Panc1 (cell line): ENCODE data around the gene RUVBL1. TPM values are rescaled to one million over a fixed set of nuclear protein-coding genes. Genes with fewer than 3 reads are reported as not detected.

Source experiments
- ATAC-seq: fragments of 200-7000 bp; cut with Tn5 transposase; 2 replicates; pipeline ENCODE4 v1.9.1; 2020; ENCODE audit warnings: mild to moderate bottlenecking, moderate library complexity
- BruUV-seq: library from RNA; stranded (reverse); fragments of 400-500 nt; replicated peaks from 2 replicates; lab custom pipeline; 2021; lab: Mats Ljungman, UMichigan
- CTCF ChIA-PET: fragments of 300-600 bp; sonication (Branson Sonifier 250); formaldehyde crosslinking; loops from one replicate; lab custom pipeline; 2022; ENCODE audit warnings: antibody characterized with exemption; lab: Charles Lee
- POLR2A ChIA-PET: fragments of 300-600 bp; sonication (Branson Sonifier 250); formaldehyde crosslinking; loops from one replicate; lab custom pipeline; 2022; ENCODE audit warnings: antibody characterized with exemption; lab: Charles Lee
- DNase-seq: peaks from one replicate; pipeline ENCODE4 v3.0.0-alpha.2; 2010; ENCODE audit warnings: low read depth, low spot score
- H3K27ac ChIP-seq: 2 replicates; pipeline ENCODE4 v1.5.1; 2011; ENCODE audit warnings: mild to moderate bottlenecking, low read length, inconsistent platforms
- H3K27me3 ChIP-seq: fragments of 200-500 bp; sonication (Bioruptor generic); 2 replicates; pipeline ENCODE4 v1.6.0; 2014; ENCODE audit warnings: low read length, inconsistent platforms; ENCODE audit not compliant: control insufficient read depth, insufficient read depth
- H3K36me3 ChIP-seq: fragments of 200-500 bp; sonication (Bioruptor generic); 2 replicates; pipeline ENCODE4 v1.5.1; 2014; ENCODE audit warnings: inconsistent platforms, mild to moderate bottlenecking, low read length, moderate library complexity; ENCODE audit not compliant: control insufficient read depth, insufficient read depth
- H3K4me1 ChIP-seq: 2 replicates; pipeline ENCODE4 v1.5.1; 2011; ENCODE audit warnings: inconsistent platforms, mild to moderate bottlenecking, low read length, moderate library complexity; ENCODE audit not compliant: control insufficient read depth, insufficient read depth
- H3K4me3 ChIP-seq, 2 experiments: 2 replicates each; pipeline ENCODE4 v1.5.1; 2011 to 2012; ENCODE audit warnings: low read depth in 2 of 2, low read length in 2 of 2, mild to moderate bottlenecking in 2 of 2, inconsistent platforms in 1 of 2, moderate library complexity in 1 of 2
- H3K9me3 ChIP-seq: fragments of 200-500 bp; sonication (Bioruptor generic); 2 replicates; pipeline ENCODE4 v1.5.1; 2014; ENCODE audit warnings: low read depth, mild to moderate bottlenecking, inconsistent platforms, low read length, moderate library complexity; ENCODE audit not compliant: control insufficient read depth, insufficient read depth
- CTCF ChIP-seq: fragments of 450-650 bp; IDR thresholded peaks from 2 replicates; pipeline ENCODE4 v1.5.1; 2017; ENCODE audit warnings: mild to moderate bottlenecking
- POLR2AphosphoS5 ChIP-seq: IDR thresholded peaks from 2 replicates; pipeline ENCODE4 v1.6.1; 2012; ENCODE audit warnings: mild to moderate bottlenecking, low read depth, low read length, moderate library complexity
- REST ChIP-seq, 2 experiments: IDR thresholded peaks; 2 replicates each; pipeline ENCODE4 v1.6.1; 2011 to 2012; ENCODE audit warnings: low read depth in 2 of 2, control low read depth in 1 of 2, low read length in 1 of 2, mild to moderate bottlenecking in 1 of 2, moderate library complexity in 1 of 2; ENCODE audit not compliant: insufficient read depth in 1 of 2
- SIN3A ChIP-seq: IDR thresholded peaks from 2 replicates; pipeline ENCODE4 v1.6.1; 2012; ENCODE audit warnings: low read depth, mild to moderate bottlenecking, low read length, moderate library complexity, borderline replicate concordance; ENCODE audit not compliant: insufficient read depth
- TCF7L2 ChIP-seq: IDR thresholded peaks from 2 replicates; pipeline ENCODE4 v1.6.1; 2011; ENCODE audit warnings: mild to moderate bottlenecking, low read depth, low read length, inconsistent platforms
- in situ Hi-C: cut with HindIII; loops from 2 replicates; pipeline ENCODE4 v1.10.0; 2016; ENCODE audit warnings: low sequenced_read_pairs, low pct_unique_long_range_greater_than_20kb
- intact Hi-C: fragments of 100-400 bp; cut with micrococcal nuclease; formaldehyde crosslinking; loops from one replicate; pipeline ENCODE4 v1.10.0; 2022; ENCODE audit not compliant: unreplicated experiment
- total RNA-seq: library from RNA; stranded (reverse); gene quantifications from one replicate; pipeline ENCODE4 v1.2.1, GENCODE V29; 2021; ENCODE audit not compliant: unreplicated experiment

Gene RUVBL1
- total RNA-seq, 1 experiment from 2014 or later, result 122 TPM

DNA sequence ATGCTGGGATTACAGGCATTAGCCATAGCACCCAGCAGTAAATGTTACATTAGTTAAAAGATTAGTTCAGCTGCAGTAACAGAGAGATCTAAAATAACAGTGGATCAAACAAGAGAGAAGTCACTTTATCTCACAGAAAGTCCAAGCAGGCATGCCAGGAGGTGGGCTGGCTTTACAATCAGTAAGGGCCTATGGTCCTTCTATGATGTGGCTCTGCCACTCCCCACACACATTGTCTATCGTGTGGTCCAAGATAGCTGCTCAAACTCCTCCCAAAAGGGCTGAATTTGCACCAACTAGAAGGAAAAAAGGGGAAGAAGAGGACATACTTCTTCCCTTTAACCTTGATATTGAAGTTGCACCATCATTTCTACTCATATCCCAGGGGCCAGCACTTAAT lies 4.6 kb upstream of the RUVBL1 start:
- POLR2A ChIA-PET, result no interaction called here
- Histone ChIP-seq H3K4me1 (peaks cover 6% of the 10 kb centered on the region; the same call in 1 of the 2 replicates), H3K36me3 (no peaks in the 10 kb centered on the region; the same call in 1 of the 2 replicates), H3K9me3 (no peaks in the 10 kb centered on the region), H3K4me3 (no peak overlapping the region), H3K27me3 (no peaks in the 10 kb centered on the region), H3K27ac (no peak overlapping the region)
- TF ChIP-seq POLR2AphosphoS5 (no peak), SIN3A (no peak)
- in situ Hi-C loops (no loop called here), intact Hi-C loops (no loop called here)
- BruUV-seq, result no TSS peak
- CTCF ChIA-PET, result no interaction called here
- ATAC-seq, result no peak
- DNase-seq, result no peak

- no peak for ATAC-seq
- Histone ChIP-seq H3K9me3 (no peaks in the 10 kb centered on the region), H3K27me3 (no peaks in the 10 kb centered on the region), H3K36me3 (no peaks in the 10 kb centered on the region; the same call in 1 of the 2 replicates), H3K27ac (no peak overlapping the region), H3K4me1 (peaks cover 10% of the 10 kb centered on the region), H3K4me3 (no peak overlapping the region)
- intact Hi-C loops (no loop called here), in situ Hi-C loops (no loop called here)
- TF ChIP-seq CTCF, result no peak
- no peak for TF ChIP-seq TCF7L2
- no peak for TF ChIP-seq REST (IDR thresholded peaks at IDR 0.05; ENCODE audit: insufficient read depth in 1 of 2, low read depth in 2 of 2, low read length in 1 of 2)
- no peak for TF ChIP-seq SIN3A
- TF ChIP-seq POLR2AphosphoS5, result no peak
- ChIA-PET CTCF (no interaction called here), POLR2A (no interaction called here)
- DNase-seq, result no peak
- BruUV-seq, result no TSS peak
These were observed 3.6 kb upstream of the RUVBL1 start for GRCh38 chr3:128127236-128127635.

DNA sequence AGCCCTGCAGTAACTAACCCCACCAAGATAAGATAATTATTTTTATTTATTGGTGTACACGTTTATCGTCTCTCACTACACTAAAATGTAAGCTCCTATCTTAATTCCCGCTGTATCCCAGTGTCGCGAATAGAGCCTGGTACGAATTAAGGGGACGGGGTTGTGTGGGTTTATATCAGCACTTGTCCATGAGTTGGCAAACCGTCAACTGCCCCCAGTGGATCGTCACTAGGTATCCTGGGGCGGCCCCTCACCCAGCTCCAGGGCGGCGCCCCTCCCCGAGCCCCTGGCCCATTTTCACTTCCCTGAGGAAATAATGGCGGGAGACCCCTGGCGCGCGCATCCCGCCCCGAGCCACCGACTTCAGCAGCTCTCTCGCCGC lies 465 bp downstream of the RUVBL1 start:
- ChIA-PET CTCF (no interaction called here), POLR2A (interaction anchor here (1.0 kb wide), 1 partner anchor 14 kb away, joined by 4 read pairs; no protein-coding TSS in a partner anchor)
- intact Hi-C loops, result no loop called here
- no TSS peak for BruUV-seq
- Histone ChIP-seq H3K27me3 (no peaks in the 10 kb centered on the region), H3K4me3 (peak overlapping the region; percentile 94 to 95), H3K36me3 (peaks cover under 1% of the 10 kb centered on the region), H3K27ac (peak overlapping the region; percentile 96), H3K4me1 (peaks cover 12% of the 10 kb centered on the region), H3K9me3 (no peaks in the 10 kb centered on the region)
- DNase-seq (no peak), ATAC-seq (peak; percentile 14)
- TF ChIP-seq POLR2AphosphoS5 (no peak), CTCF (no peak), TCF7L2 (no peak), SIN3A (no peak), REST (IDR thresholded peaks at IDR 0.05; ENCODE audit: insufficient read depth in 1 of 2, low read depth in 2 of 2, low read length in 1 of 2) (no peak)
- in situ Hi-C loops, result no loop called here
